Measurements from ENCODE around the gene ARL15.

Gene ARL15

DNA sequence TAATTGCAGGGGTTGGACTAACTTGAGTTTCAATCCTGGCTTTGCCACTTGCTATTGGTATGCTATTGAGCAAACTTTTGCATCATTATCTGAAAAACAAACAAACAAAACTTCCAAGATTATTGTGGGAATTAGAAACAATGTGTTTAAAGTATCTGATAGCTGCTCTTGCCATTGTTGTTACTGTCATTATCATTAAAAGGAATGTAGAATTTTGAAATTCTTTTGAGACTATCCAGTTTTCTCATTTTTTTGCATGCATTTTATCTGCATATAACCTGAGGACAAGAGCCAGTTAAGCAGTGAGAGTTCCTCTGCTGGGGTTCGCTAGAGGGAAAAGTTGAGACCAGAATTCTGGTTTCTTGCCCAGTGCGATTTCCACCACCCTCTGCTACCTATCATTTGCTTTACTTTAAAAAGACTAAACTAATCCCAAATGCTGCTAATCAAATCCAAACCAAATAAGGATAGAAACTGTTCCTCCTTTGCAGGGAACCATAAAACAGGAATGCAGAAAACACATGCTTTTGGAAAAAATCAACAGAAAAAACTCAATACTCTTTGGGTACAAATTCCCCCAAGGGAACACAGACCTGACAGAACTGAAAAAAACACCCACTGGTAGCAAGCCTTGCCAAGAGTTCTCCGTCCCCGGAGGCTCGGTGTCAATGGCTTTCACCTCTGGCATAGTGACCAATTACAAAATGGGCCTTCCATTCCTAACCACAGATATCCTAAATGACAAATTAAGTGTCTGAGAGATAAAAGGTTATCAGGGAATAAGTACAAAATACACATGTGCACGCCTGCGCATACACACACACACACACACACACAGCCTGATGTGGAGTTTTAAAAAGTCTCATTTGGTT is 373.7 kb downstream of the ARL15 start:
- TF ChIP-seq, protein P1, sequence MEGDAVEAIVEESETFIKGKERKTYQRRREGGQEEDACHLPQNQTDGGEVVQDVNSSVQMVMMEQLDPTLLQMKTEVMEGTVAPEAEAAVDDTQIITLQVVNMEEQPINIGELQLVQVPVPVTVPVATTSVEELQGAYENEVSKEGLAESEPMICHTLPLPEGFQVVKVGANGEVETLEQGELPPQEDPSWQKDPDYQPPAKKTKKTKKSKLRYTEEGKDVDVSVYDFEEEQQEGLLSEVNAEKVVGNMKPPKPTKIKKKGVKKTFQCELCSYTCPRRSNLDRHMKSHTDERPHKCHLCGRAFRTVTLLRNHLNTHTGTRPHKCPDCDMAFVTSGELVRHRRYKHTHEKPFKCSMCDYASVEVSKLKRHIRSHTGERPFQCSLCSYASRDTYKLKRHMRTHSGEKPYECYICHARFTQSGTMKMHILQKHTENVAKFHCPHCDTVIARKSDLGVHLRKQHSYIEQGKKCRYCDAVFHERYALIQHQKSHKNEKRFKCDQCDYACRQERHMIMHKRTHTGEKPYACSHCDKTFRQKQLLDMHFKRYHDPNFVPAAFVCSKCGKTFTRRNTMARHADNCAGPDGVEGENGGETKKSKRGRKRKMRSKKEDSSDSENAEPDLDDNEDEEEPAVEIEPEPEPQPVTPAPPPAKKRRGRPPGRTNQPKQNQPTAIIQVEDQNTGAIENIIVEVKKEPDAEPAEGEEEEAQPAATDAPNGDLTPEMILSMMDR (IDR thresholded peaks at IDR 0.05; ENCODE audit: low read depth, low read length, missing control alignments): no peak
- H3K27ac ChIP-seq: no peak overlapping the region
- no peaks in the 10 kb centered on the region for H3K27me3 ChIP-seq (replicated peaks)
- no peaks in the 10 kb centered on the region for H3K36me3 ChIP-seq (replicated peaks)
- in situ Hi-C loops (cut with HindIII; ENCODE audit: low pct_ligation_motif_present, low sequenced_read_pairs): no loop called here
- no peak for DNase-seq
- no peak overlapping the region for H3K4me3 ChIP-seq (ENCODE audit: low read depth, low read length)

DNA sequence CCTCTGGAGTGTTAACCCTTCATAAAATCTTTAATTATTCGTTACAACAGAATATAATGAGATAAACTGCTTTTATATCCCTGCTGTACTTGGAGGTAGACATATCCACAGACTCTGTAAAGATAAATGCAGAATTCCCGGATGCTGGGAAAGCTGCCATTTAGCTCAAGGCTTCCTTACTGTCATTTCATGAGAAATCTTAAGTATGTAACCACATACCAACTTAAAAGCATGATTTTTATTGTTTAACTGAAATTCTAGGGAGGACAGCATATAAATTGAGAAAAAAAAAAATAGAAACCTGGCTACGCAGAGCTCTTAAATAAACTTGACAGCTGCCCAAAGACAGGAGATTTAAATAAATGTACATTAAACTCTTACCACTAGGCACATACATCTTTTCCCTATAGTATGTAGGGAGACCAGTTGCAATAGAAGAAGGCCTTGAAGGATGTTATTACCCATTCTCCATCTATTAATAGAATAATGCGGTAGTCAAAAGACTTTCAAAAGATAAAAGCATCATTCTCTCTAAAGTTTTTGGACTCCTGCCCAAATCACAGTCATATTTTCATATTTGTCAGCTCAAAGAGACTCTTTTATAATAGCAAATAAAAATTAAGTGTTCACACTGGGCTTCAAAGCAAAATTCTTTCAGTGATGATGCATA is 376.1 kb downstream of the ARL15 start:
- in situ Hi-C loops (cut with HindIII; ENCODE audit: low pct_ligation_motif_present, low sequenced_read_pairs): no loop called here
- Histone ChIP-seq H3K27me3 (replicated peaks) (no peaks in the 10 kb centered on the region), H3K4me3 (ENCODE audit: low read depth, low read length) (no peak overlapping the region), H3K36me3 (replicated peaks) (no peaks in the 10 kb centered on the region), H3K27ac (no peak overlapping the region)
- TF ChIP-seq, protein P1 (IDR thresholded peaks at IDR 0.05; ENCODE audit: low read depth, low read length, missing control alignments): no peak
- peak; percentile 52 for DNase-seq

DNA sequence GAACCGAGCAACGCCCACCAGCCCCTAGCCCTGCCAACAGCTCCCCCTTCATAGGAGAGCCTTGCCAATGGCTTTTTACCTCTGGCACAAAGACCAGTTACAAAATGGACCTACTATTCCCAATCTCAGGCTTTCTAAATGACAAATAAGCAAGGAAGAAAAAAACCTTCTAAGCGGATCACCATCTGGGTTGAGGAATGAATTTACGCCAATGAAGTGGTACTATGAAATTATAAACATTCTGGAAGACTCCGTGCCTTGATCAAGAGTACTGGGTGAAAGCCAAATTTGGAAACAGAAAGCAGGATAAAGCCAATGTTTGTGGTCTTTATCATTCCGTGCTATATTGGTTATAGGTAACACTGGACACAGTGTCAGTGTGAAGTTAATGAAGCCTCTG is 378.0 kb downstream of the ARL15 start:
- H3K27ac ChIP-seq: no peak overlapping the region
- H3K27me3 ChIP-seq (replicated peaks): no peaks in the 10 kb centered on the region
- no peak overlapping the region for H3K4me3 ChIP-seq (ENCODE audit: low read depth, low read length)
- TF ChIP-seq, protein P1 (IDR thresholded peaks at IDR 0.05; ENCODE audit: low read depth, low read length, missing control alignments): no peak
- in situ Hi-C loops (cut with HindIII; ENCODE audit: low pct_ligation_motif_present, low sequenced_read_pairs): no loop called here
- H3K36me3 ChIP-seq (replicated peaks): no peaks in the 10 kb centered on the region
- no peak for DNase-seq

DNA sequence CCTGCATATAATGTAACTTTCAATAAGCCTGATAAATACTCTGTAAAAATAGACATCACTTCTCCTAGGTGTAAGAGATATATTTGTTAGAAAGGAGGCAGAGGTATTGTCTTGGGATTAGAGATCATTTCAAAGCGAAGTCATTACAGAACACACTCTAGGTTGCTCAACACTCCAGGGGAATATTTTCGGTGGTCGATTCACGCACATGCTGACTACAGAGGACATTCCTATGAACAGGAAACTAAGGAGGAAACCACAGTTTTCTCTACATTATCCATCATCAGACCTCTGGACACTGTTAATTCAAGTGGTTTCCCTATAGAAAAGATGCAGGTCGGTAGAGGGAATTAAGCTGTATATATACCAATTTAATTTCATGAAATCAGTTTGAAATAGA is 379.9 kb downstream of the ARL15 start:
- no peaks in the 10 kb centered on the region for H3K27me3 ChIP-seq (replicated peaks)
- TF ChIP-seq, protein P1 (IDR thresholded peaks at IDR 0.05; ENCODE audit: low read depth, low read length, missing control alignments): no peak
- DNase-seq: peak; percentile 39
- no peak overlapping the region for H3K4me3 ChIP-seq (ENCODE audit: low read depth, low read length)
- H3K36me3 ChIP-seq (replicated peaks): no peaks in the 10 kb centered on the region
- in situ Hi-C loops (cut with HindIII; ENCODE audit: low pct_ligation_motif_present, low sequenced_read_pairs): no loop called here
- H3K27ac ChIP-seq: no peak overlapping the region

DNA sequence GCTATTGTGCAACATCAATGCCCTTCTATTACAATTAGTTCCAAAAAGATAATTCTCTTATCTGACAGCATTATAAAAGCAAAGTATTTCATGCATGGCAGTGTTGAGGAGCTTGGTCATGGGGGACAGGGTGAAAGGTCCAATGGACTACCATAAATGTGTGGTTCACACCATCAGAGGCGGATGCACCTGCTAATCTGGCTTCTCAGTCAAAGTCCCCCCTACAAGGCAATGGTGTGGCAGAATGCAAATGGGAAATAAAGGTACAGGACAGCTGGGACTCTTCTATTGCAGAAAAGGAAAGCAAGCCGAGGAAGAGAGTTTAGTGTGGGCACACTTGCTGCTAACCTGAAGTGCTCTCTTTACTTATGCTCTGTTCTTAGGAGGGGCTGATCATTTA is 380.8 kb downstream of the ARL15 start:
- in situ Hi-C loops (cut with HindIII; ENCODE audit: low pct_ligation_motif_present, low sequenced_read_pairs): no loop called here
- Histone ChIP-seq H3K27me3 (replicated peaks) (no peaks in the 10 kb centered on the region), H3K36me3 (replicated peaks) (no peaks in the 10 kb centered on the region), H3K4me3 (ENCODE audit: low read depth, low read length) (no peak overlapping the region), H3K27ac (no peak overlapping the region)
- no peak for DNase-seq
- TF ChIP-seq, protein P1 (IDR thresholded peaks at IDR 0.05; ENCODE audit: low read depth, low read length, missing control alignments): no peak

Measured in brain microvascular endothelial cell (primary cell).